Testis (tissue), 3 donors: ENCODE results near the gene FSTL4. TPM values are rescaled to one million over a fixed set of nuclear protein-coding genes. Genes with fewer than 3 reads are reported as not detected.
"Not testable (repeated sequence)": the region's sequence is repeated elsewhere in the genome, so short reads cannot be mapped to it uniquely, and the experiment has no call there.

Experiments used
- DNase-seq: peaks from one replicate; pipeline ENCODE4 v3.0.0-alpha.2; 2019
- H3K27ac ChIP-seq, 2 donors: fragments of 200-600 bp; sonication (generic); one replicate each; pipeline ENCODE4 v1.5.1; 2019
- H3K27me3 ChIP-seq: fragments of 200-600 bp; sonication (generic); one replicate; pipeline ENCODE4 v1.5.1; 2019
- H3K36me3 ChIP-seq: fragments of 200-600 bp; sonication (generic); one replicate; pipeline ENCODE4 v1.5.1; 2017; ENCODE audit warnings: low read depth; ENCODE audit errors: missing control alignments
- H3K4me1 ChIP-seq: fragments of 200-600 bp; sonication (generic); one replicate; pipeline ENCODE4 v1.5.1; 2019
- H3K4me3 ChIP-seq, 2 donors: fragments of 200-600 bp; sonication (generic); one replicate each; pipeline ENCODE4 v1.5.1; 2017 to 2019
- H3K9me3 ChIP-seq: fragments of 200-600 bp; sonication (generic); one replicate; pipeline ENCODE4 v1.5.1; 2017
- CTCF ChIP-seq, 3 experiments: fragments of 450-650 bp in 2 of 3; fragments of 200-600 bp in 1 of 3; sonication (generic) in 1 of 3; IDR thresholded peaks; one replicate each; pipeline ENCODE4 v1.5.1; 2016 to 2019; ENCODE audit warnings: antibody characterized with exemption in 3 of 3, mild to moderate bottlenecking in 2 of 3, moderate library complexity in 1 of 3
- POLR2A ChIP-seq: fragments of 450-650 bp; IDR thresholded peaks from one replicate; pipeline ENCODE4 v1.6.1; 2017; ENCODE audit warnings: antibody characterized with exemption, mild to moderate bottlenecking, moderate library complexity
- WGBS, 2 donors: methylation state at CpG; one replicate each; pipeline ENCODE4 v1.1.5; 2018; 5-methylcytosine and 5-hydroxymethylcytosine counted together
- intact Hi-C: fragments of 100-400 bp; cut with DNase I; formaldehyde crosslinking; loops from one replicate; pipeline ENCODE4 v1.15.1; 2023; ENCODE audit warnings: low total_unique reads
- polyA plus RNA-seq: library from polyadenylated mRNA; stranded (reverse); fragments of 350-450 nt; fragmentation: Illumina TruSeq; extraction: RNeasy Lipid Tissue Mini Kit (QIAGEN cat#74804); gene quantifications from one replicate; pipeline ENCODE4 v1.2.3, GENCODE V29; 2014; ENCODE audit warnings: low read depth, low replicate concordance; ENCODE audit not compliant: insufficient read depth
- total RNA-seq, 2 donors: library from RNA; depleted of rRNA; stranded (reverse); fragments of >200 nt; gene quantifications; one replicate each; pipeline ENCODE4 v1.2.3, GENCODE V29; 2016

The FSTL4 gene
- total and polyA plus RNA-seq, 3 donors from 2014 or later, result 7.1 to 8.6 (median 7.4) TPM

- H3K4me1 ChIP-seq, result no peaks in the 10 kb centered on the region
- no peaks in the 10 kb centered on the region for H3K27me3 ChIP-seq
- no peak for DNase-seq
- H3K27ac ChIP-seq, result no peak overlapping the region
- TF ChIP-seq POLR2A (no peak), CTCF (IDR thresholded peaks at IDR 0.05) (no peak)
- 83 to 86% methylated on average over 4 of the region's 4 CpGs for WGBS, 2 donors
- intact Hi-C loops, result no loop called here
- H3K9me3 ChIP-seq, result no peaks in the 10 kb centered on the region
- no peaks in the 10 kb centered on the region for H3K36me3 ChIP-seq
- H3K4me3 ChIP-seq, result no peak overlapping the region
Observed at GRCh38 chr5:133189881-133190280, 422.5 kb downstream of the FSTL4 start.

DNA sequence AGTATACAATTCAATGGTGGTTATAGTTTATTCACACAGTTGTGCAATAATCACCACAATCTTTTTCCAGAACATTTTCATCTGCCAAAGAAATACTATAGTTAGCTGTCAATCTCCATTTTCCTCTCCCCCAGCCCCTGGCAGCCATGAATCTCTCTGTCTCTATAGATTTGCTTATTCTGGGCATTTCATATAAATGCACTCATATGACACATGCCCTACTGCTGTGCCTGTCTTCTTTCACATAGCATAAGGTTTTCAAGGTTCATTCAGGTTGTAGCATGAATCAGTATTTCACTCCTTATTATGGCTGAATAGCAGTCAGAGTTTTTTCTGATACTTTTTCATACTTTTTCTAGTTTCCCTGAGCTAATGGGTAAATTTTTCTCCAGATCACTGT lies 432.9 kb downstream of the FSTL4 start:
- TF ChIP-seq POLR2A (no peak), CTCF (IDR thresholded peaks at IDR 0.05) (no peak)
- Histone ChIP-seq H3K27me3 (no peaks in the 10 kb centered on the region), H3K36me3 (no peaks in the 10 kb centered on the region), H3K4me3 (no peak overlapping the region), H3K4me1 (no peaks in the 10 kb centered on the region), H3K9me3 (no peaks in the 10 kb centered on the region), H3K27ac (no peak overlapping the region)
- intact Hi-C loops, result no loop called here
- no peak for DNase-seq

- H3K27me3 ChIP-seq, H3K4me3 ChIP-seq, H3K36me3 ChIP-seq, DNase-seq, H3K9me3 ChIP-seq, intact Hi-C loops, H3K27ac ChIP-seq, H3K4me1 ChIP-seq: not testable (repeated sequence)
- 89 to 95% methylated on average over 8 to 9 of the region's 9 CpGs for WGBS, 2 donors
Observed at GRCh38 chr5:133170756-133171387, 441.5 kb downstream of the FSTL4 start.

- no peaks in the 10 kb centered on the region for H3K9me3 ChIP-seq
- intact Hi-C loops, result no loop called here
- no peaks in the 10 kb centered on the region for H3K36me3 ChIP-seq
- no peak for TF ChIP-seq POLR2A
- no peak for TF ChIP-seq CTCF (IDR thresholded peaks at IDR 0.05)
- no peak overlapping the region for H3K4me3 ChIP-seq
- no peak overlapping the region for H3K27ac ChIP-seq
- DNase-seq, result no peak
- WGBS, 2 donors, result 71 to 80% methylated on average over 2 of the region's 2 CpGs
- H3K4me1 ChIP-seq, result no peaks in the 10 kb centered on the region
- no peaks in the 10 kb centered on the region for H3K27me3 ChIP-seq
Observed at GRCh38 chr5:133164759-133165158, 447.6 kb downstream of the FSTL4 start.

GRCh38 chr5:133163839-133164238 lies 448.5 kb downstream of the FSTL4 start:
- DNase-seq, result no peak
- no peaks in the 10 kb centered on the region for H3K9me3 ChIP-seq
- no peak overlapping the region for H3K4me3 ChIP-seq
- H3K4me1 ChIP-seq, result no peaks in the 10 kb centered on the region
- H3K36me3 ChIP-seq, result no peaks in the 10 kb centered on the region
- WGBS, 2 donors, result 90 to 97% methylated on average over 3 of the region's 3 CpGs
- H3K27me3 ChIP-seq, result no peaks in the 10 kb centered on the region
- no peak overlapping the region for H3K27ac ChIP-seq
- TF ChIP-seq CTCF (IDR thresholded peaks at IDR 0.05) (no peak), POLR2A (no peak)
- intact Hi-C loops, result no loop called here
